Muscle layer of duodenum (tissue), 2 donors: ENCODE results near the gene DMRTA2.

Experiments
- H3K27ac ChIP-seq: one replicate; pipeline ENCODE4 v1.7.0; 2013; ENCODE audit warnings: mild to moderate bottlenecking, low read length
- H3K27me3 ChIP-seq: one replicate; pipeline ENCODE4 v1.7.0; 2013; ENCODE audit warnings: low read depth, mild to moderate bottlenecking, control low read depth, low read length
- H3K36me3 ChIP-seq, 2 donors: one replicate each; pipeline ENCODE4 v1.7.0; 2013; ENCODE audit warnings: low read length in 2 of 2, control low read depth in 1 of 2, mild to moderate bottlenecking in 1 of 2; ENCODE audit not compliant: insufficient read depth in 2 of 2, control insufficient read depth in 1 of 2
- H3K4me1 ChIP-seq, 2 donors: one replicate each; pipeline ENCODE4 v1.7.0; 2013; ENCODE audit warnings: low read length in 2 of 2, mild to moderate bottlenecking in 2 of 2, control low read depth in 1 of 2, moderate library complexity in 1 of 2; ENCODE audit not compliant: insufficient read depth in 2 of 2, control insufficient read depth in 1 of 2
- H3K4me3 ChIP-seq, 2 donors: one replicate each; pipeline ENCODE4 v1.7.0; 2013; ENCODE audit warnings: low read length in 2 of 2, low read depth in 1 of 2, mild to moderate bottlenecking in 1 of 2
- H3K9me3 ChIP-seq, 2 donors: one replicate each; pipeline ENCODE4 v1.7.0; 2013; ENCODE audit warnings: low read length in 2 of 2, control low read depth in 1 of 2, mild to moderate bottlenecking in 1 of 2; ENCODE audit not compliant: control insufficient read depth in 1 of 2
- donor health status: healthy.

Gene DMRTA2

GRCh38 chr1:50422675-50422945 is 633 bp downstream of the DMRTA2 start:
- no peak overlapping the region for H3K27ac ChIP-seq
- peaks cover 3 to 66% of the 10 kb centered on the region in 2 donors for H3K4me1 ChIP-seq
- no peaks in the 10 kb centered on the region for H3K9me3 ChIP-seq
- no peaks in the 10 kb centered on the region for H3K36me3 ChIP-seq
- peak overlapping the region in 1 of 2 donors; percentile 64 for H3K4me3 ChIP-seq
- peaks cover 89% of the 10 kb centered on the region for H3K27me3 ChIP-seq

GRCh38 chr1:50421768-50422674 is 1.2 kb downstream of the DMRTA2 start:
- Histone ChIP-seq H3K27ac (no peak overlapping the region), H3K4me3 (no peak overlapping the region), H3K4me1 (peaks cover 3 to 69% of the 10 kb centered on the region in 2 donors), H3K27me3 (peaks cover 88% of the 10 kb centered on the region), H3K9me3 (no peaks in the 10 kb centered on the region), H3K36me3 (no peaks in the 10 kb centered on the region)

GRCh38 chr1:50421366-50421748 is 1.9 kb downstream of the DMRTA2 start:
- no peaks in the 10 kb centered on the region for H3K9me3 ChIP-seq
- H3K27me3 ChIP-seq: peaks cover 88% of the 10 kb centered on the region
- no peaks in the 10 kb centered on the region for H3K36me3 ChIP-seq
- no peak overlapping the region for H3K27ac ChIP-seq
- peaks cover 3 to 70% of the 10 kb centered on the region in 2 donors for H3K4me1 ChIP-seq
- peak overlapping the region in 1 of 2 donors; percentile 43 for H3K4me3 ChIP-seq

GRCh38 chr1:50420689-50421365 is 2.4 kb downstream of the DMRTA2 start:
- H3K4me3 ChIP-seq: peak overlapping the region in 1 of 2 donors; percentile 43
- peaks cover 88% of the 10 kb centered on the region for H3K27me3 ChIP-seq
- H3K27ac ChIP-seq: no peak overlapping the region
- peaks cover 3 to 74% of the 10 kb centered on the region in 2 donors for H3K4me1 ChIP-seq
- H3K36me3 ChIP-seq: no peaks in the 10 kb centered on the region
- H3K9me3 ChIP-seq: no peaks in the 10 kb centered on the region

- Histone ChIP-seq H3K4me3 (no peak overlapping the region), H3K4me1 (peaks cover 0 to 76% of the 10 kb centered on the region in 2 donors), H3K27me3 (peaks cover 88% of the 10 kb centered on the region), H3K27ac (no peak overlapping the region), H3K9me3 (no peaks in the 10 kb centered on the region), H3K36me3 (no peaks in the 10 kb centered on the region)
Observed at GRCh38 chr1:50419907-50420677, 3.2 kb downstream of the DMRTA2 start.

- H3K27me3 ChIP-seq: peaks cover 86% of the 10 kb centered on the region
- H3K4me1 ChIP-seq: peaks cover 0 to 68% of the 10 kb centered on the region in 2 donors
- peak overlapping the region in 1 of 2 donors; percentile 32 for H3K4me3 ChIP-seq
- H3K9me3 ChIP-seq: no peaks in the 10 kb centered on the region
- no peaks in the 10 kb centered on the region for H3K36me3 ChIP-seq
- no peak overlapping the region for H3K27ac ChIP-seq
Observed at GRCh38 chr1:50419192-50419906, 3.9 kb downstream of the DMRTA2 start.

GRCh38 chr1:50418600-50419109 is 4.6 kb downstream of the DMRTA2 start:
- H3K9me3 ChIP-seq: no peaks in the 10 kb centered on the region

GRCh38 chr1:50417946-50418599 is 5.2 kb downstream of the DMRTA2 start:
- peaks cover 0 to 2% of the 10 kb centered on the region in 2 donors for H3K9me3 ChIP-seq
- no peaks in the 10 kb centered on the region for H3K36me3 ChIP-seq
- H3K27ac ChIP-seq: no peak overlapping the region
- H3K4me1 ChIP-seq: peaks cover 0 to 56% of the 10 kb centered on the region in 2 donors
- peaks cover 77% of the 10 kb centered on the region for H3K27me3 ChIP-seq
- H3K4me3 ChIP-seq: peak overlapping the region in 1 of 2 donors; percentile 64

More at GRCh38 chr1:50418600-50419109, 4.6 kb downstream of the DMRTA2 start:
- H3K27me3 ChIP-seq: peaks cover 83% of the 10 kb centered on the region
- no peak overlapping the region for H3K27ac ChIP-seq
- peak overlapping the region in 1 of 2 donors; percentile 64 for H3K4me3 ChIP-seq
- peaks cover 0 to 62% of the 10 kb centered on the region in 2 donors for H3K4me1 ChIP-seq
- no peaks in the 10 kb centered on the region for H3K36me3 ChIP-seq

- peaks cover under 1 to 6% of the 10 kb centered on the region in 2 donors for H3K9me3 ChIP-seq
- H3K36me3 ChIP-seq: no peaks in the 10 kb centered on the region
- H3K4me3 ChIP-seq: no peak overlapping the region
- peaks cover 0 to 51% of the 10 kb centered on the region in 2 donors for H3K4me1 ChIP-seq
- H3K27me3 ChIP-seq: peaks cover 72% of the 10 kb centered on the region
- H3K27ac ChIP-seq: no peak overlapping the region
Observed at GRCh38 chr1:50417507-50417906, 5.7 kb downstream of the DMRTA2 start.
